ENCODE measurements around the gene SPNS2. TPM values are rescaled to one million over a fixed set of nuclear protein-coding genes. Genes with fewer than 3 reads are reported as not detected.
A peak's percentile ranks its signal among the peaks of the same experiment; 100 is the strongest.

The SPNS2 gene
- total and polyA plus RNA-seq, 10 of the 15 experiments (the other 5 are each of a cell fraction or from before 2014, with no cell fraction given), result 0.04 to 1.1 (median 0.23) TPM; not detected in 2

- ChIA-PET CTCF (interaction anchor here (0.6 kb wide), 1 partner anchor 602 kb away, joined by 3 read pairs; no protein-coding TSS in a partner anchor), RAD21 (ENCODE audit: unreplicated experiment) (no interaction called here), POLR2A (no interaction called here), SMC1A (ENCODE audit: uncharacterized antibody, unreplicated experiment) (no interaction called here)
- FAIRE-seq (no peak), DNase-seq (ENCODE audit: low read depth, low spot score) (no peak), ATAC-seq (no peak)
- Histone ChIP-seq H3K9ac (ENCODE audit: control insufficient read depth, insufficient read depth, low read length) (no peak overlapping the region), H3K27me3 (replicated peaks in 1 of 2; ENCODE audit: control insufficient read depth in 2 of 2, insufficient read depth in 2 of 2, low read length in 1 of 2) (no peaks in the 10 kb centered on the region), H3K4me1 (ENCODE audit: control insufficient read depth, insufficient read depth, low read length) (peaks cover 46% of the 10 kb centered on the region), H3K79me2 (ENCODE audit: control insufficient read depth, insufficient read depth, low read length) (peaks cover 8% of the 10 kb centered on the region), H3K36me3 (ENCODE audit: control insufficient read depth in 2 of 2, insufficient read depth in 2 of 2, low read length in 1 of 2) (no peaks in the 10 kb centered on the region), H3K4me2 (ENCODE audit: control insufficient read depth, insufficient read depth) (no peak overlapping the region), H3K27ac (ENCODE audit: control insufficient read depth, insufficient read depth) (no peak overlapping the region), H4K20me1 (ENCODE audit: control insufficient read depth, insufficient read depth) (no peaks in the 10 kb centered on the region), H3K4me3 (no peak overlapping the region), H3K9me3 (replicated peaks; ENCODE audit: control insufficient read depth, insufficient read depth, low read length) (no peaks in the 10 kb centered on the region; the same call in 1 of the 3 replicates), H2AFZ (ENCODE audit: control insufficient read depth, low read depth, low read length) (no peak overlapping the region)
- intact Hi-C loops (cut with micrococcal nuclease; ENCODE audit: unreplicated experiment), result loop anchor here (10.0 kb wide), 1 partner anchor 135 kb away; no protein-coding TSS in a partner anchor
- TF ChIP-seq NFYB (IDR thresholded peaks at IDR 0.05; ENCODE audit: insufficient read depth, low read depth, low read length) (0 out of 2 replicates have a peak, but pooled peaks have one; percentile 19), POU2F2 (IDR thresholded peaks at IDR 0.05; ENCODE audit: borderline replicate concordance, low read depth, low read length) (no peak), PKNOX1 (IDR thresholded peaks at IDR 0.05) (no peak), SKIL (IDR thresholded peaks at IDR 0.05; ENCODE audit: low read depth, poor library complexity, severe bottlenecking) (no peak), SIN3A (IDR thresholded peaks at IDR 0.05; ENCODE audit: low read depth, low read length) (no peak), POLR2AphosphoS2 (IDR thresholded peaks at IDR 0.05; ENCODE audit: low read depth, low read length) (no peak)
- BruUV-seq (replicated peaks), result no TSS peak
- in situ Hi-C loops (cut with MboI), result no loop called here
- 79% methylated on average over 5 of the region's 5 CpGs for WGBS (ENCODE audit: insufficient coverage, insufficient replicate concordance, low lambda C conversion rate, missing lambda C conversion rate)
Observed at GRCh38 chr17:4559966-4560365, 61.3 kb downstream of the SPNS2 start.
